K562 treated with DMSO at 1 percent for 24 hours (cell line): Measurements from ENCODE around the gene UNC5A. TPM values are rescaled to one million over a fixed set of nuclear protein-coding genes. Genes with fewer than 3 reads are reported as not detected.

Source experiments
- total RNA-seq: library from RNA; unstranded; fragments of 300-600 nt; gene quantifications from 2 replicates; pipeline ENCODE4 v1.2.3, GENCODE V29; 2022; ENCODE audit warnings: low read depth; ENCODE audit not compliant: insufficient read depth

UNC5A gene
- not detected in 2 replicates for total RNA-seq

DNA sequence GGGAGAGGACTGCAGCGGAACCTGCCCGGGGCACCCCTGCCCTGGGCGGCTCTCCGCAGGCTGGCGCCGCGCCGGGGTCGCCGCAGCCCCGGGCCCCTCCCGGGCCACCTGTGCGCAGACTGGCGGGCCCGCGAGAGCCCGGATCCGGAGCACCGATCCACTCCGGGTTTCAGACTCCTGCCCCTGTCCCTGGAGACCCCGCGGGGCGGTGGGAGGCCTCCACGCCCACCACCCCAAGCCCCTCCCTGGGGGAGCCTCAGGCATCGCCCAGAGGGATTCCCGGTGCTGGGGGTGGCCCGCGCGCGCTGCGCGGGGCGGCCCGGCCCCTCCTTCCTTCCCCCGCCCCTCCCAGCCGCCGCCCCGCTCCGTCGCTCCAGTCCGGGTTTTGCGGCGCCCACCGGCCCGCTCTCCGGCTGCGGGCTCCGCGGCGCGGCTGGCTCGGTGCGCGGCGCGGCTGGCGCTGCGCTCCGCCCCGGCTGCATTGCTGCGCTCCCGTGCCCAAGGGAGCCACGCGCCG is at the start of gene UNC5A:
TSS of gene UNC5A (plus strand) at position 479 of the 517 bp plus-strand sequence. CDS start 192 bp downstream, outside the sequence.

DNA sequence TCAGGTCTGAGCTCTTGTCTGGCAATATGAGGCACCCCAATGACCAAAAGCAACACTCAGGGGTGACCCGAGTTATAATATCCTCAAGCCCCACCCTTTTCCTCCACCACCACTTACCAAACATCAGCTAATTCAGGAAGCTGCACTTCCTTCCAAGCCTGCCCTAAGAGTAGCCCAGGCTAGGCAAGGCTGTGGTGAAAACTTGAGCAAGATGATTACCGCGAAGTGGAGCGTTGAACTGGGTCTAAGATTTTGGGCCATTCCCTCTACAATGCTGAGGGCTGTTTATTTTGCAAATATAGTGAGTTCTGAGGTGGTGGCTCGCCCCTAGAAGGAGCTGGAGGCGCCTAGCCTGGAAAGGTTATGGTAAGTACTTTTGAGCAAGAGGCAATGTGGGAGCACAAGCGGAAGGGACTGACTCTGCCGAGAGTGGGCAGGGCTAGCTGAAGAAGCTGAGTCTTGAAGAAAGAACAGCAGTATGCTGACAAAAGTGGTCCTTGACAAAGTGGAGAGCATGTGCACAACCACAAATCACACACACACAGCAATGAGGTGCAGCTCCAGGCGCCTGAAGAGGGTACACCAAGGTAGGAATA is 89.0 kb downstream of the UNC5A start, which contains the start of gene HK3:
TSS of gene HK3 (minus strand) at position 51 of the 596 bp plus-strand sequence. CDS start 3,187 bp downstream, outside the sequence.

Other genes with a start within 250 kb of the UNC5A start
- gene GPRIN1, start 200.4 kb upstream of the UNC5A start, total RNA-seq = 8.0 and 9.3 TPM in 2 replicates
- not detected in 2 replicates for gene SNCB, start 180.0 kb upstream of the UNC5A start, total RNA-seq
- not detected in 2 replicates for gene EIF4E1B, start 179.9 kb upstream of the UNC5A start, total RNA-seq
- gene TSPAN17, start 163.1 kb upstream of the UNC5A start, total RNA-seq = 51.7 and 54.1 TPM in 2 replicates
- gene HK3, start 88.8 kb downstream of the UNC5A start, total RNA-seq = not detected in 2 replicates
- 20.5 and 21.9 TPM in 2 replicates for gene UIMC1, start 196.2 kb downstream of the UNC5A start, total RNA-seq
- gene ZNF346, start 212.1 kb downstream of the UNC5A start, total RNA-seq = 27.7 and 28.1 TPM in 2 replicates